WTC11 (cell line): ENCODE data around the gene FEM1C. TPM values are rescaled to one million over a fixed set of nuclear protein-coding genes. Genes with fewer than 3 reads are reported as not detected.

Experiments
- ATF1 ChIP-seq: sonication (generic); formaldehyde crosslinking; IDR thresholded peaks from 2 replicates; pipeline ENCODE4 v1.8.1; 2023; ENCODE audit warnings: mild to moderate bottlenecking, moderate library complexity, missing genetic modification reagents
- ATF3 ChIP-seq: sonication (generic); formaldehyde crosslinking; conservative IDR thresholded peaks from 2 replicates; pipeline ENCODE4 v1.8.1; 2022; ENCODE audit warnings: mild to moderate bottlenecking, missing genetic modification reagents
- CBFB ChIP-seq: sonication (generic); formaldehyde crosslinking; IDR thresholded peaks from 2 replicates; pipeline ENCODE4 v1.8.1; 2022; ENCODE audit warnings: mild to moderate bottlenecking, low read depth, missing genetic modification reagents
- FOXP4 ChIP-seq: sonication (generic); formaldehyde crosslinking; IDR thresholded peaks from 2 replicates; pipeline ENCODE4 v1.8.0; 2022; ENCODE audit warnings: mild to moderate bottlenecking, missing genetic modification reagents
- GTF2I ChIP-seq: fragments of 250-450 bp; sonication (Bioruptor Pico); conservative IDR thresholded peaks from 2 replicates; pipeline ENCODE4 v1.4.0; 2021; ENCODE audit warnings: mild to moderate bottlenecking
- HMGXB4 ChIP-seq: sonication (generic); formaldehyde crosslinking; IDR thresholded peaks from 2 replicates; pipeline ENCODE4 v1.8.1; 2023; ENCODE audit warnings: mild to moderate bottlenecking, moderate library complexity, missing genetic modification reagents
- IRF1 ChIP-seq: sonication (generic); formaldehyde crosslinking; IDR thresholded peaks from 2 replicates; pipeline ENCODE4 v1.8.0; 2023; ENCODE audit warnings: missing genetic modification reagents
- IRF2 ChIP-seq: sonication (generic); formaldehyde crosslinking; IDR thresholded peaks from 2 replicates; pipeline ENCODE4 v1.8.0; 2022; ENCODE audit warnings: low read depth, missing genetic modification reagents, borderline replicate concordance
- NFE2L1 ChIP-seq: sonication (generic); formaldehyde crosslinking; IDR thresholded peaks from 2 replicates; pipeline ENCODE4 v1.8.1; 2023; ENCODE audit warnings: missing genetic modification reagents
- NFYB ChIP-seq: sonication (generic); formaldehyde crosslinking; conservative IDR thresholded peaks from 2 replicates; pipeline ENCODE4 v1.8.0; 2022; ENCODE audit warnings: low read depth, missing genetic modification reagents
- NR3C1 ChIP-seq: sonication (generic); formaldehyde crosslinking; conservative IDR thresholded peaks from 2 replicates; pipeline ENCODE4 v1.8.1; 2023; ENCODE audit warnings: low read depth, mild to moderate bottlenecking, missing genetic modification reagents
- PRDM15 ChIP-seq: sonication (generic); formaldehyde crosslinking; IDR thresholded peaks from 2 replicates; pipeline ENCODE4 v1.8.0; 2022; ENCODE audit warnings: missing genetic modification reagents
- PREB ChIP-seq: sonication (generic); formaldehyde crosslinking; IDR thresholded peaks from 2 replicates; pipeline ENCODE4 v1.8.1; 2022; ENCODE audit warnings: mild to moderate bottlenecking, missing genetic modification reagents, moderate library complexity, borderline replicate concordance
- PRRX2 ChIP-seq: fragments of 250-450 bp; sonication (Bioruptor Pico); IDR thresholded peaks from 2 replicates; pipeline ENCODE4 v1.8.0; 2021; ENCODE audit warnings: mild to moderate bottlenecking
- USF1 ChIP-seq: sonication (generic); formaldehyde crosslinking; IDR thresholded peaks from 2 replicates; pipeline ENCODE4 v1.8.0; 2022; ENCODE audit warnings: mild to moderate bottlenecking, missing genetic modification reagents
- ZNF317 ChIP-seq: sonication (generic); formaldehyde crosslinking; IDR thresholded peaks from 2 replicates; pipeline ENCODE4 v1.8.1; 2023; ENCODE audit warnings: low read depth, mild to moderate bottlenecking, moderate library complexity, missing genetic modification reagents, borderline replicate concordance
- ZNF396 ChIP-seq: fragments of 250-450 bp; sonication (Bioruptor Pico); IDR thresholded peaks from 2 replicates; pipeline ENCODE4 v1.8.0; 2021; ENCODE audit warnings: mild to moderate bottlenecking, moderate library complexity, borderline replicate concordance
- ZNF416 ChIP-seq: fragments of 250-450 bp; sonication (Bioruptor Pico); IDR thresholded peaks from 2 replicates; pipeline ENCODE4 v1.9.0; 2021; ENCODE audit warnings: mild to moderate bottlenecking, inconsistent platforms
- ZNF512 ChIP-seq: sonication (generic); formaldehyde crosslinking; IDR thresholded peaks from 2 replicates; pipeline ENCODE4 v1.8.1; 2022; ENCODE audit warnings: missing genetic modification reagents, borderline replicate concordance
- ZNF532 ChIP-seq: fragments of 250-450 bp; sonication (Bioruptor Pico); IDR thresholded peaks from 2 replicates; pipeline ENCODE4 v1.9.0; 2021; ENCODE audit warnings: mild to moderate bottlenecking, borderline replicate concordance
- total RNA-seq: library from RNA; stranded (reverse); gene quantifications from 3 replicates; pipeline ENCODE4 v1.2.3, GENCODE V29; 2021

FEM1C gene
- total RNA-seq, 1 experiment from 2014 or later: 13.6 TPM

GRCh38 chr5:115544436-115545350, at the start of gene FEM1C (continued):
- no peak; the same call in 1 of the 2 replicates for TF ChIP-seq ZNF317
- TF ChIP-seq FOXP4 (CRISPR knock-in tag): peak; percentile 54; the same call in 1 of the 2 replicates
- TF ChIP-seq IRF2: no peak
- no peak for TF ChIP-seq CBFB (CRISPR knock-in tag)
- TF ChIP-seq PREB (CRISPR knock-in tag): no peak
- TF ChIP-seq PRDM15 (CRISPR knock-in tag): no peak
- TF ChIP-seq GTF2I (CRISPR knock-in tag): no peak
- peak; percentile 41; the same call in 1 of the 2 replicates for TF ChIP-seq USF1 (CRISPR knock-in tag)
- TF ChIP-seq ATF1: 0 out of 2 replicates have a peak, but pooled peaks have one; percentile 46
- peak; percentile 41; the same call in 1 of the 2 replicates for TF ChIP-seq NFYB (CRISPR knock-in tag)
- TF ChIP-seq ZNF532: no peak
- TF ChIP-seq IRF1: peak; percentile 31; the same call in 1 of the 2 replicates
- 0 out of 2 replicates have a peak, but pooled peaks have one; percentile 46 for TF ChIP-seq ZNF512 (CRISPR knock-in tag)
- TF ChIP-seq ZNF416: 0 out of 2 replicates have a peak, but pooled peaks have one; percentile 47
- TF ChIP-seq NFE2L1 (CRISPR knock-in tag): no peak; the same call in 1 of the 2 replicates
- TF ChIP-seq PRRX2 (CRISPR knock-in tag): no peak
- no peak for TF ChIP-seq NR3C1 (CRISPR knock-in tag)
- TF ChIP-seq ATF3 (CRISPR knock-in tag): no peak
- peak; percentile 97 for TF ChIP-seq HMGXB4
- TF ChIP-seq ZNF396: no peak
